ENCODE results near the gene HAO1. TPM values are rescaled to one million over a fixed set of nuclear protein-coding genes. Genes with fewer than 3 reads are reported as not detected.

Gene HAO1
- total RNA-seq, 1 experiment from 2014 or later = not detected

GRCh38 chr20:7902879-7903278 lies 37.4 kb downstream of the HAO1 start:
- Histone ChIP-seq H3K4me1 (no peaks in the 10 kb centered on the region), H3K4me3 (no peak overlapping the region), H3K36me3 (no peaks in the 10 kb centered on the region), H3K27ac (no peak overlapping the region), H3K27me3 (no peaks in the 10 kb centered on the region), H3K9me3 (replicated peaks) (no peaks in the 10 kb centered on the region; the same call in 1 of the 2 replicates)
- no peak for DNase-seq

GRCh38 chr20:7897781-7898364 lies 42.4 kb downstream of the HAO1 start:
- Histone ChIP-seq H3K36me3 (no peaks in the 10 kb centered on the region), H3K4me1 (no peaks in the 10 kb centered on the region), H3K4me3 (no peak overlapping the region), H3K9me3 (replicated peaks) (no peaks in the 10 kb centered on the region), H3K27ac (no peak overlapping the region), H3K27me3 (no peaks in the 10 kb centered on the region)
- DNase-seq = no peak

- Histone ChIP-seq H3K27me3 (no peaks in the 10 kb centered on the region), H3K4me1 (no peaks in the 10 kb centered on the region), H3K27ac (no peak overlapping the region), H3K4me3 (no peak overlapping the region), H3K36me3 (no peaks in the 10 kb centered on the region), H3K9me3 (replicated peaks) (no peaks in the 10 kb centered on the region; the same call in 1 of the 2 replicates)
- no peak for DNase-seq
These were observed 47.1 kb downstream of the HAO1 start for GRCh38 chr20:7893014-7893730.

- Histone ChIP-seq H3K9me3 (replicated peaks) (no peaks in the 10 kb centered on the region; the same call in 1 of the 2 replicates), H3K27me3 (no peaks in the 10 kb centered on the region), H3K36me3 (no peaks in the 10 kb centered on the region), H3K4me1 (no peaks in the 10 kb centered on the region), H3K4me3 (no peak overlapping the region), H3K27ac (no peak overlapping the region)
- DNase-seq = no peak
These were observed 48.6 kb downstream of the HAO1 start for GRCh38 chr20:7891705-7892104.

DNA sequence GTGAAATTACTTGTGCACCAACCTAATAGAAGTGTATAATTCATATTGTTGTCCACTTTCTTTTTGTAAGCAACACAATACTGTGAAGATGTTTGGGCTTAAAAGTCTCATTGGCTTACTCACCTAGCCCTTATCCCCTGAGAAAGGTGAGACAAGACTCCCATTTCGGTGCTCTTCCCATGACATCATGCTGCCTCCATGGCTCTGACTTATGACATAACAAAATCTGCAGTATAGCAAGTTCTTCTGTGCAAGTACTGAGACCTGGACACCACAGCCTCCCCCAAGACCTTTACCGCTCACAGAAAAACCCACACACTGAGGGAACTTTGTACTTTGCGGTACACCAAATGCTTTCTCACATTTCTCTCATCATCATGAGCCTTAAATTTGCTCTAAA lies 50.5 kb downstream of the HAO1 start:
- DNase-seq = no peak
- no peaks in the 10 kb centered on the region for H3K4me1 ChIP-seq
- no peak overlapping the region for H3K4me3 ChIP-seq
- H3K27ac ChIP-seq = no peak overlapping the region
- no peaks in the 10 kb centered on the region for H3K36me3 ChIP-seq
- no peaks in the 10 kb centered on the region; the same call in 1 of the 2 replicates for H3K9me3 ChIP-seq (replicated peaks)
- H3K27me3 ChIP-seq = no peaks in the 10 kb centered on the region

GRCh38 chr20:7883741-7884140 lies 56.5 kb downstream of the HAO1 start:
- no peak overlapping the region for H3K27ac ChIP-seq
- no peak for DNase-seq
- no peak overlapping the region for H3K4me3 ChIP-seq
- no peaks in the 10 kb centered on the region for H3K36me3 ChIP-seq
- H3K27me3 ChIP-seq = no peaks in the 10 kb centered on the region; the same call in 1 of the 2 replicates
- H3K4me1 ChIP-seq = no peaks in the 10 kb centered on the region
- no peaks in the 10 kb centered on the region for H3K9me3 ChIP-seq (replicated peaks)

DNA sequence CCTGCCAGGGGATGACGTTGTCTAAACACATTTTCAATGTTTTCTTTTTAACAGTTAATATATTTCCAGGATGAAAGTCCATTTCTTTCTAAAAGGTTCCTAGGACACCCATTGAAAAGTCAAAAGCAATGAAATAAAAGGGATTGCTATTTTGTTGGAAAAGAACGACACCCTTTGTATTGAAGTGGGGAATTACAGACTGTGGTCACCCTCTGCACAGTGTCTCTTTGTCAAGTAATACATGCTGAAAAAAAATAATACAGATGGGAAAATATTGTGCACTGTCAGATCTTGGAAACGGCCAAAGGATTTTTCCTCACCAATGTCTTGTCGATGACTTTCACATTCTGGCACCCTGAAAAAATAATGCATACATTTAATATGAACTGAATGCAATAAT lies 56.9 kb downstream of the HAO1 start:
- Histone ChIP-seq H3K36me3 (no peaks in the 10 kb centered on the region), H3K27ac (no peak overlapping the region), H3K4me3 (no peak overlapping the region), H3K4me1 (no peaks in the 10 kb centered on the region), H3K27me3 (no peaks in the 10 kb centered on the region; the same call in 1 of the 2 replicates), H3K9me3 (replicated peaks) (no peaks in the 10 kb centered on the region)
- DNase-seq = no peak

GRCh38 chr20:7882076-7882475 lies 58.2 kb downstream of the HAO1 start:
- H3K4me3 ChIP-seq = no peak overlapping the region
- no peaks in the 10 kb centered on the region for H3K4me1 ChIP-seq
- no peaks in the 10 kb centered on the region; the same call in 1 of the 2 replicates for H3K27me3 ChIP-seq
- H3K27ac ChIP-seq = no peak overlapping the region
- no peaks in the 10 kb centered on the region for H3K9me3 ChIP-seq (replicated peaks)
- no peaks in the 10 kb centered on the region for H3K36me3 ChIP-seq
- DNase-seq = no peak

DNA sequence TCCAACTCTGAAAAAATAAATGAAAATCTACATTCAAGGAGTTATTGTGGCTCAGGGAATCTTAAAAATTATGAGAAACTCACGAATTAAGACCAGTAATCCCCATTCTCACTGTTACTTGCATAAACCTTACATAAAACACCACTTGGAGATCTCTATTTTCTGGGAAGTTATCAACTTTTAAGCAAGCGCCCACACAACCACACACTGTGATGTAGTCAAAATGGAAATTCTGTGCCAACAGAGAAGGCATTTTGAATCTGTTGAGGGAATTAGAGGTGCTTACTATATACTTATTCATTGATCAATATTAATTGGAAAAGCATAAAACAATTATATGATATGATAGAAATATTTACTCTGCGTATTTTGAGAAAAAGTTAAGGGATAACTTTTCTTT lies 58.7 kb downstream of the HAO1 start:
- Histone ChIP-seq H3K9me3 (replicated peaks) (no peaks in the 10 kb centered on the region), H3K36me3 (no peaks in the 10 kb centered on the region)
- no peak for DNase-seq

DNA sequence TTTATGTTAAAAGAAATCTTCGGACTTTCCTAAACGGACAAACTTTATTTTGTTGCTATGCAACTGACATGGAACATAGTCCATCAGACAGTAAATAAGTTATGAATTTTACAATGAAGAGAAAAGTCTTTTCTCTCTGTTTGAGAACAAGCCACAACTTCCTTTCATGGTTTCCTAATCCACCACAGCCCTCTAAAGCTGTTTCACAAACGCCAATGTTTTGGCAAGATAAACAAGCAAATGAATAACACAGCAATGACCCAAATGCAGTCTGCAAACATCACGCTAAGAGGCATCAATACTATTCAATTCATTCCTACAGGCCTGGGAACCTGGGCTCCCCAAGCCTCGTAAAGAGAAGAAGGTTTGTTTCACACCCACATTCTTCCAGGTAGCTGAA lies 60.4 kb downstream of the HAO1 start:
- no peaks in the 10 kb centered on the region for H3K9me3 ChIP-seq (replicated peaks)
- no peak overlapping the region for H3K27ac ChIP-seq
- H3K27me3 ChIP-seq = no peaks in the 10 kb centered on the region; the same call in 1 of the 2 replicates
- DNase-seq = no peak
- no peaks in the 10 kb centered on the region for H3K36me3 ChIP-seq
- H3K4me3 ChIP-seq = no peak overlapping the region
- H3K4me1 ChIP-seq = no peaks in the 10 kb centered on the region

More for the DNA sequence above, 58.7 kb downstream of the HAO1 start:
- no peaks in the 10 kb centered on the region; the same call in 1 of the 2 replicates for H3K27me3 ChIP-seq
- no peaks in the 10 kb centered on the region for H3K4me1 ChIP-seq
- H3K27ac ChIP-seq = no peak overlapping the region
- H3K4me3 ChIP-seq = no peak overlapping the region

DNA sequence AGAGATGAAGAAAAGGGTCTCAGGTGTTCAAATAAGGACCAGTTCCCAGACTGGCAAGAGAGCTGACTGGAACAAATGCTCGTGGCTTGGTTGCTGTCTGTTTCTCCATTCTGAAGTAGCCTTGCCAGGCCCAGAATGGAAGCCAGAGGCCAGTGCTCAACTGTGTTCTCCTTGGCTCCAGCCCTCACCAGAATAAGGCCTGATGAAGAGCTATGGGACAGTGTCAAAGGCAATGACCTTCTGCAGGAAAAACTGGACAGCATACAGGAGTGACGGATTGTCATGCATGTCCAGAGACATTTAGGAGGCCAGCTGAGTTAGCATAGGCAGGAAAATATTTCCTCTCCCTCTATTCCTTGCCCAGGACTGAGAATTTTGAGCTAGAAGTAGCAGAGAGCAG lies 72.2 kb downstream of the HAO1 start:
- Histone ChIP-seq H3K9me3 (replicated peaks) (no peaks in the 10 kb centered on the region), H3K4me3 (no peak overlapping the region), H3K27ac (no peak overlapping the region), H3K36me3 (no peaks in the 10 kb centered on the region), H3K27me3 (no peaks in the 10 kb centered on the region), H3K4me1 (no peaks in the 10 kb centered on the region)
- no peak for DNase-seq

DNA sequence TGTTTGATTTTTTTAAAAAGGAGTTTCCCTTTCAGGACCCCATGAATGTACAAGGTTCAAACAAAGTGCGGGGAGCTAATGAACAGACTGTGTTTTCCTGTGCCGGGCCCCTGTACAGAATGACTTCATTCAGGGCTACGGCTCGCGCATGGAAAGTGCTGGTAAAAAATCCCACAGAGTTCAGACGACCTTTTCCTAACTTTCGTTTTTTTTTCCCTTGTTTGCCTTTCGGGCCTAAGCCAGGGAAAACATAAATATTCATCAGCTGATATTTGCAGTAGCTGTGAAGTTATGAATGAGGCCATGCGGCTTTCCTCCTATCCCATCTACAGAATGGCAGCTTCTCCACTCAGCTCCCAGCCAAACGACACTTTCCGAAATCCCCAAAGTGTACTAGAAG lies 74.0 kb downstream of the HAO1 start:
- Histone ChIP-seq H3K9me3 (replicated peaks) (no peaks in the 10 kb centered on the region), H3K27ac (no peak overlapping the region), H3K4me1 (no peaks in the 10 kb centered on the region), H3K36me3 (no peaks in the 10 kb centered on the region), H3K27me3 (no peaks in the 10 kb centered on the region), H3K4me3 (no peak overlapping the region)
- no peak for DNase-seq

DNA sequence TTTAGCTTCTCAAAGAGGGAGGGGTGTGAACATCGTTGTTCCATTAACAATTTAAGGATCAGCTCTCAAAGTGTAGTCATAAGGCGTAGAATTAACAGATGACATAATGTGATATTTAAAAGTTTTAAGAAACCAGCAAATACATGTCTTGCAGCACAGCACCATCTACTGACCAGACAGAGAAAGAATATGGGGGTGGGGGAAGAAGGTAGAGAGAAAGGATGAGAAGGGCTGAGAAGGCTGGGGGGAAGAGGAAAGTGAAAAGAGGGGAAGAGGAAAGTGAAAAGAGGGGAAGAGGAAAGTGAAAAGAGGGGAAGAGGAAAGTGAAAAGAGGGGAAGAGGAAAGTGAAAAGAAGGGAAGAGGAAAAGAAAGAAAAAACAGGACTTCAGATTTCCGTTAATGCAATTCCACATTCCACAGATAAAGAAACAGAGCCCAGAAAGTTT lies 80.9 kb downstream of the HAO1 start:
- Histone ChIP-seq H3K36me3 (no peaks in the 10 kb centered on the region), H3K27ac (peak overlapping the region; percentile 40), H3K9me3 (replicated peaks) (no peaks in the 10 kb centered on the region), H3K4me3 (no peak overlapping the region), H3K27me3 (no peaks in the 10 kb centered on the region), H3K4me1 (peaks cover 10% of the 10 kb centered on the region)
- DNase-seq = peak; percentile 14 to 71

- no peaks in the 10 kb centered on the region for H3K36me3 ChIP-seq
- peak; percentile 46 to 72 for DNase-seq
- peak overlapping the region; percentile 40 for H3K27ac ChIP-seq
- H3K9me3 ChIP-seq (replicated peaks) = no peaks in the 10 kb centered on the region
- H3K4me3 ChIP-seq = no peak overlapping the region
- H3K27me3 ChIP-seq = no peaks in the 10 kb centered on the region
- peaks cover 10% of the 10 kb centered on the region for H3K4me1 ChIP-seq
These were observed 81.5 kb downstream of the HAO1 start for GRCh38 chr20:7858734-7859250.

DNA sequence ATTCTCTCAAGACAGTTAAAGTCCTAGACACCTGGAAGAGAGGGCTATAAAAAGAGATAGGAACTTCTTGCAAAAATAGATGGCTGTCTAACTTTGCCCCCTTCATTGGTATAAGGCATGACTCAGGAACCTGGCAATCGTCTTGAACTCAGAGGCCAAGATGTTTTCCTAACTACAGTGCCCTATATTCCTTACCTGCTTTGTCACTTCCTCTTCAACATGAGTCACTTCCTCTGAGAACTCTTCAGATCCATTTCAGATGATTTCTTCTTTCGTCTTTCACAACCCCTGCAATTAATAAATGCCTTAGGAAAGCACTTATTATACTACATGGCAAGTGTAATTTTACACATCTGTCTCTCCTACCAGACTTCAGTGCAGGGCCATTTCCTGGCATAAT lies 83.5 kb downstream of the HAO1 start:
- Histone ChIP-seq H3K27ac (no peak overlapping the region), H3K9me3 (replicated peaks) (no peaks in the 10 kb centered on the region), H3K27me3 (peaks cover 4% of the 10 kb centered on the region; the same call in 1 of the 2 replicates), H3K4me1 (peaks cover 10% of the 10 kb centered on the region), H3K36me3 (no peaks in the 10 kb centered on the region), H3K4me3 (no peak overlapping the region)
- DNase-seq = no peak
